KMS-11 (cell line): ENCODE results near the gene URB2.

Experiments
- H2AFZ ChIP-seq: fragments of 200-600 bp; sonication (generic); 2 replicates; pipeline ENCODE4 v1.6.1; 2016; ENCODE audit warnings: antibody characterized with exemption, mixed run types, low read depth
- H3K27ac ChIP-seq: fragments of 200-600 bp; sonication (generic); 2 replicates; pipeline ENCODE4 v1.6.1; 2016; ENCODE audit warnings: mild to moderate bottlenecking, mixed run types
- H3K27me3 ChIP-seq: fragments of 200-600 bp; sonication (generic); 2 replicates; pipeline ENCODE4 v1.6.1; 2017; ENCODE audit warnings: mild to moderate bottlenecking, low read depth, mixed run types, moderate library complexity; ENCODE audit not compliant: insufficient read depth
- H3K36me3 ChIP-seq: fragments of 200-600 bp; sonication (generic); 2 replicates; pipeline ENCODE4 v1.6.1; 2017; ENCODE audit warnings: mild to moderate bottlenecking, mixed run types; ENCODE audit not compliant: insufficient read depth
- H3K4me1 ChIP-seq: fragments of 200-600 bp; sonication (generic); 2 replicates; pipeline ENCODE4 v1.6.1; 2016; ENCODE audit warnings: mild to moderate bottlenecking, low read depth, mixed run types; ENCODE audit not compliant: poor library complexity, severe bottlenecking
- H3K4me2 ChIP-seq: fragments of 200-600 bp; sonication (generic); 2 replicates; pipeline ENCODE4 v1.7.0; 2016; ENCODE audit warnings: mild to moderate bottlenecking, mixed run types
- H3K4me3 ChIP-seq: fragments of 200-600 bp; sonication (generic); IDR thresholded peaks from 2 replicates; pipeline ENCODE4 v1.6.1; 2017; ENCODE audit warnings: low read depth, low read length, mixed read lengths; ENCODE audit not compliant: insufficient read depth
- H3K79me2 ChIP-seq: fragments of 200-600 bp; sonication (generic); 2 replicates; pipeline ENCODE4 v1.6.1; 2016; ENCODE audit warnings: low read depth, mixed run types; ENCODE audit not compliant: insufficient read depth
- H3K9ac ChIP-seq: fragments of 200-600 bp; sonication (generic); 2 replicates; pipeline ENCODE4 v1.6.1; 2016; ENCODE audit warnings: mild to moderate bottlenecking, mixed run types
- H4K20me1 ChIP-seq: fragments of 200-600 bp; sonication (generic); 2 replicates; pipeline ENCODE4 v1.6.1; 2016; ENCODE audit warnings: mild to moderate bottlenecking, mixed run types; ENCODE audit not compliant: insufficient read depth
- CTCF ChIP-seq: fragments of 200-600 bp; sonication (generic); conservative IDR thresholded peaks from 2 replicates; pipeline ENCODE4 v1.6.1; 2017; ENCODE audit warnings: low read depth, mild to moderate bottlenecking, antibody characterized with exemption, low read length, moderate library complexity, mixed read lengths

The URB2 gene

GRCh38 chr1:229582011-229582694, 43.9 kb upstream of the URB2 start:
- no peak overlapping the region for H2AFZ ChIP-seq
- no peak overlapping the region for H3K4me2 ChIP-seq
- H3K27me3 ChIP-seq, result no peaks in the 10 kb centered on the region
- no peaks in the 10 kb centered on the region for H3K4me1 ChIP-seq
- H3K9ac ChIP-seq, result no peak overlapping the region
- TF ChIP-seq CTCF, result no peak
- no peak overlapping the region for H3K27ac ChIP-seq
- H3K4me3 ChIP-seq, result no peak overlapping the region
- no peaks in the 10 kb centered on the region for H4K20me1 ChIP-seq
- no peaks in the 10 kb centered on the region for H3K36me3 ChIP-seq
- no peaks in the 10 kb centered on the region for H3K79me2 ChIP-seq

GRCh38 chr1:229582715-229583114, 43.3 kb upstream of the URB2 start:
- no peak overlapping the region for H3K4me3 ChIP-seq
- TF ChIP-seq CTCF, result no peak
- no peaks in the 10 kb centered on the region for H3K36me3 ChIP-seq
- no peak overlapping the region for H3K4me2 ChIP-seq
- no peak overlapping the region for H3K27ac ChIP-seq
- no peaks in the 10 kb centered on the region for H3K4me1 ChIP-seq
- H4K20me1 ChIP-seq, result no peaks in the 10 kb centered on the region
- H3K27me3 ChIP-seq, result no peaks in the 10 kb centered on the region
- H2AFZ ChIP-seq, result no peak overlapping the region
- H3K79me2 ChIP-seq, result no peaks in the 10 kb centered on the region
- no peak overlapping the region for H3K9ac ChIP-seq

GRCh38 chr1:229585338-229585737, 40.7 kb upstream of the URB2 start:
- TF ChIP-seq CTCF, result no peak
- H2AFZ ChIP-seq, result no peak overlapping the region
- no peak overlapping the region for H3K4me2 ChIP-seq
- H4K20me1 ChIP-seq, result no peaks in the 10 kb centered on the region
- H3K79me2 ChIP-seq, result no peaks in the 10 kb centered on the region
- H3K9ac ChIP-seq, result no peak overlapping the region
- H3K27ac ChIP-seq, result no peak overlapping the region
- no peaks in the 10 kb centered on the region for H3K27me3 ChIP-seq
- H3K36me3 ChIP-seq, result no peaks in the 10 kb centered on the region
- no peak overlapping the region for H3K4me3 ChIP-seq
- H3K4me1 ChIP-seq, result no peaks in the 10 kb centered on the region

DNA sequence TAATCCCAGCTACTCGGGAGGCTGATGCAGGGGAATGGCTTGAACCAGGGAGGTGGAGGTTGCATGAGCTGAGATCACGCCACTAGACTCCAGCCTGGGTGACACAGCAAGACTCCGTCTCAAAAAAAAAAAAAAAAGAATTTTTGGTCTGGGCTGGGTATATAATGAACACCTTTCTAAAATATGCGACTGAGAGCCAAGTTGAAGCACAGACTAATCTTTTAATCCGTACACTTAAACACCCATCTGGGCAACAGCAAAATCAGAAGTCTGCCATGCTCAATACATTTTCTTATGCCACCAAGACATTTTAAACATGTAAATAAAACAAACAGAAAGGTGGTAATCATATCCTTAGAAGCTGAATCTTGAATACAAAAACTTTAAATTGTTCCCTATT, 35.9 kb upstream of the URB2 start:
- Histone ChIP-seq H3K9ac (no peak overlapping the region), H3K36me3 (no peaks in the 10 kb centered on the region), H3K27me3 (no peaks in the 10 kb centered on the region), H3K27ac (no peak overlapping the region), H4K20me1 (no peaks in the 10 kb centered on the region), H3K4me1 (no peaks in the 10 kb centered on the region), H2AFZ (no peak overlapping the region), H3K4me2 (no peak overlapping the region), H3K4me3 (no peak overlapping the region), H3K79me2 (no peaks in the 10 kb centered on the region)
- TF ChIP-seq CTCF, result no peak
